PFSK-1 (cell line): ENCODE data around the gene TNFRSF1A.

Source experiments
- FOXP2 ChIP-seq: optimal IDR thresholded peaks from 2 replicates; pipeline ENCODE3; 2011; ENCODE audit warnings: borderline replicate concordance, control low read depth, inconsistent platforms; ENCODE audit not compliant: insufficient read depth; ENCODE audit errors: extremely low read length, extremely low read depth
- POLR2AphosphoS5 ChIP-seq: IDR thresholded peaks from 2 replicates; pipeline ENCODE4 v1.6.1; 2012; ENCODE audit warnings: low read depth, mild to moderate bottlenecking, control low read depth, low read length, moderate library complexity
- REST ChIP-seq, 2 experiments: IDR thresholded peaks; 2 replicates each; pipeline versions ENCODE4 v1.6.1 to v1.8.0; 2011 to 2012; ENCODE audit warnings: low read depth in 2 of 2, low read length in 2 of 2, control low read depth in 1 of 2, inconsistent platforms in 1 of 2, mild to moderate bottlenecking in 1 of 2, moderate library complexity in 1 of 2; ENCODE audit not compliant: insufficient read depth in 1 of 2
- SIN3A ChIP-seq: IDR thresholded peaks from 2 replicates; pipeline ENCODE4 v1.6.1; 2012; ENCODE audit warnings: mild to moderate bottlenecking, low read length, moderate library complexity, borderline replicate concordance; ENCODE audit not compliant: insufficient read depth
- TAF1 ChIP-seq: IDR thresholded peaks from 2 replicates; pipeline ENCODE4 v1.6.1; 2012; ENCODE audit warnings: low read length, control low read depth, borderline replicate concordance; ENCODE audit not compliant: insufficient read depth

The TNFRSF1A gene

GRCh38 chr12:6303071-6303470 lies 38.8 kb downstream of the TNFRSF1A start:
- TF ChIP-seq REST (IDR thresholded peaks at IDR 0.05; ENCODE audit: insufficient read depth in 1 of 2, low read depth in 2 of 2, low read length in 2 of 2) = no peak
- TF ChIP-seq POLR2AphosphoS5 = no peak
- TF ChIP-seq SIN3A = no peak
- TF ChIP-seq FOXP2 = no peak
- no peak for TF ChIP-seq TAF1

DNA sequence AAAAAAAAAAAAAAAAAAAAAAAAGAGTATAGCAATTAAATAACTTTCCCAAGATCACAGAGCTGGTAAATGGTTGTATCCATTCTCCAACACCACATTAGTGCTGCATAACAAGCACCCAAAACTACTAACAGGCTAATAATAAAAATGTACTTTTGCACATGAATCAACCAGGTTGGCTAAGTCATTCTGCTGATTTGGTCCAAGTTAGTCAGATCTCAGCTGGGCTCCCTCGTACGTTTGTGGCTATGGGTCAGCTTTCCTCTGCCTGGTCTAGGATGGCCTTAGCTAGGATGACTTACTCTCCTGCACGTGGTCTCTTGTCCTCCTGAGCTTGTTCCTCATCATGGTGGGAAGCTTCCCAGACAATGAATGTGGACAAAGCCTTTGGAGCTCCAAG lies 39.3 kb downstream of the TNFRSF1A start:
- TF ChIP-seq POLR2AphosphoS5 (no peak), SIN3A (no peak), FOXP2 (no peak), TAF1 (no peak), REST (IDR thresholded peaks at IDR 0.05; ENCODE audit: insufficient read depth in 1 of 2, low read depth in 2 of 2, low read length in 2 of 2) (no peak)

GRCh38 chr12:6301721-6302120 lies 40.2 kb downstream of the TNFRSF1A start:
- TF ChIP-seq POLR2AphosphoS5 = no peak
- no peak for TF ChIP-seq TAF1
- TF ChIP-seq FOXP2 = no peak
- no peak for TF ChIP-seq SIN3A
- no peak for TF ChIP-seq REST (IDR thresholded peaks at IDR 0.05; ENCODE audit: insufficient read depth in 1 of 2, low read depth in 2 of 2, low read length in 2 of 2)

- TF ChIP-seq TAF1 (no peak), POLR2AphosphoS5 (no peak), REST (IDR thresholded peaks at IDR 0.05; ENCODE audit: insufficient read depth in 1 of 2, low read depth in 2 of 2, low read length in 2 of 2) (no peak), SIN3A (no peak), FOXP2 (no peak)
Observed at GRCh38 chr12:6297170-6297569, 44.7 kb downstream of the TNFRSF1A start.

GRCh38 chr12:6295094-6295811 lies 46.6 kb downstream of the TNFRSF1A start:
- no peak for TF ChIP-seq FOXP2
- TF ChIP-seq POLR2AphosphoS5 = no peak
- no peak for TF ChIP-seq REST (IDR thresholded peaks at IDR 0.05; ENCODE audit: insufficient read depth in 1 of 2, low read depth in 2 of 2, low read length in 2 of 2)
- TF ChIP-seq TAF1 = no peak
- TF ChIP-seq SIN3A = no peak
